Measurements from ENCODE around the gene EFHC1.

DNA sequence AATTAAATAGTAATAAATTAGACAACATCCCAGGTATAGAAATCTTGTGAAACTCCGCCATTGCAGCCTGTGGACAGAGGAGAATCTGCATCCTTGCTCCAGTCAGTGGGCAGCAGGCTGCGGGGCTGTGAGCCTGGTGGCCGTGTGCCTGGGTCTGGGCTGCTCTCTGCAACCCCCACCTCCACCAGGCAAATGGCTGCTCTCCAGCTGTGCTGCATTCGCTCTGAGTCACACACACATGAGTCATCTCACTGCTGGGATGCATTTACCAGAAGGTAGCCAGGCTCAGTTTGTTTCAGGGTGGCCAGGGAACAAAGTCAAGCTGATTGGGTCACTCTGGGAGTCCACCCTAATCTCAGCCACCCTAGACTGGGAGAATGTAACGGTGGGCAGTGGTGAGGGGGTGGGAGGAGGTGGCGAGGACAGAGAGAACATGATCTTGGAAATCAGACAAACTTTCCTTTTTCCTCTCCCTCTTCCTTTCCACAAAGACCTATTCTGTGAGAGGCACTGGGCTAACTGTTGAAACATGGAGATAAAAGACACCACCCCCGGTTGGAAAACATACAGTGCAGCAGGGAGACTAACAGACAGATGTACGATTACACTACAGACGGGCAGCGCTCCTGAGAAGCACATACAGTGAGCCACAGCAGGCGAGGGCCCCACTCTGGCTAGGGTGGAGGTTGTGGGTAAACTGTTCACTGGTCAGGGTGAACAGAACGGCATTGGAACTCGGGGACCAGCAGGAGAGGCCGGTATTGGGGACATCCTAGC lies 97.5 kb downstream of the EFHC1 start:
- TF ChIP-seq, protein P1, sequence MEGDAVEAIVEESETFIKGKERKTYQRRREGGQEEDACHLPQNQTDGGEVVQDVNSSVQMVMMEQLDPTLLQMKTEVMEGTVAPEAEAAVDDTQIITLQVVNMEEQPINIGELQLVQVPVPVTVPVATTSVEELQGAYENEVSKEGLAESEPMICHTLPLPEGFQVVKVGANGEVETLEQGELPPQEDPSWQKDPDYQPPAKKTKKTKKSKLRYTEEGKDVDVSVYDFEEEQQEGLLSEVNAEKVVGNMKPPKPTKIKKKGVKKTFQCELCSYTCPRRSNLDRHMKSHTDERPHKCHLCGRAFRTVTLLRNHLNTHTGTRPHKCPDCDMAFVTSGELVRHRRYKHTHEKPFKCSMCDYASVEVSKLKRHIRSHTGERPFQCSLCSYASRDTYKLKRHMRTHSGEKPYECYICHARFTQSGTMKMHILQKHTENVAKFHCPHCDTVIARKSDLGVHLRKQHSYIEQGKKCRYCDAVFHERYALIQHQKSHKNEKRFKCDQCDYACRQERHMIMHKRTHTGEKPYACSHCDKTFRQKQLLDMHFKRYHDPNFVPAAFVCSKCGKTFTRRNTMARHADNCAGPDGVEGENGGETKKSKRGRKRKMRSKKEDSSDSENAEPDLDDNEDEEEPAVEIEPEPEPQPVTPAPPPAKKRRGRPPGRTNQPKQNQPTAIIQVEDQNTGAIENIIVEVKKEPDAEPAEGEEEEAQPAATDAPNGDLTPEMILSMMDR (IDR thresholded peaks at IDR 0.05 in 2 of 3, conservative IDR thresholded peaks at IDR 0.05 in 1 of 3; ENCODE audit: borderline replicate concordance in 1 of 3, insufficient read depth in 1 of 3, low read depth in 2 of 3, low read length in 2 of 3) = no peak
- TF ChIP-seq, protein P2, sequence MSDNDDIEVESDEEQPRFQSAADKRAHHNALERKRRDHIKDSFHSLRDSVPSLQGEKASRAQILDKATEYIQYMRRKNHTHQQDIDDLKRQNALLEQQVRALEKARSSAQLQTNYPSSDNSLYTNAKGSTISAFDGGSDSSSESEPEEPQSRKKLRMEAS (IDR thresholded peaks at IDR 0.05) = peak; percentile 70
- TF ChIP-seq POLR2A (IDR thresholded peaks at IDR 0.05; ENCODE audit: borderline replicate concordance, extremely low read depth, insufficient read depth, insufficient read length) (no peak), ZNF274 (IDR thresholded peaks at IDR 0.05; ENCODE audit: low read depth, low read length) (no peak), POLR2AphosphoS5 (IDR thresholded peaks at IDR 0.05; ENCODE audit: low read depth, low read length) (peak; percentile 74), EZH2 (IDR thresholded peaks at IDR 0.05) (no peak), SIN3A (IDR thresholded peaks at IDR 0.05; ENCODE audit: low read depth) (no peak), SRF (IDR thresholded peaks at IDR 0.05; ENCODE audit: low read depth) (peak; percentile 76; the same call in 1 of the 2 replicates), CBX3 (IDR thresholded peaks at IDR 0.05; ENCODE audit: low read depth) (peak; percentile 90), ELF1 (IDR thresholded peaks at IDR 0.05; ENCODE audit: borderline replicate concordance, low read depth) (no peak)
- TF ChIP-seq, protein P3, sequence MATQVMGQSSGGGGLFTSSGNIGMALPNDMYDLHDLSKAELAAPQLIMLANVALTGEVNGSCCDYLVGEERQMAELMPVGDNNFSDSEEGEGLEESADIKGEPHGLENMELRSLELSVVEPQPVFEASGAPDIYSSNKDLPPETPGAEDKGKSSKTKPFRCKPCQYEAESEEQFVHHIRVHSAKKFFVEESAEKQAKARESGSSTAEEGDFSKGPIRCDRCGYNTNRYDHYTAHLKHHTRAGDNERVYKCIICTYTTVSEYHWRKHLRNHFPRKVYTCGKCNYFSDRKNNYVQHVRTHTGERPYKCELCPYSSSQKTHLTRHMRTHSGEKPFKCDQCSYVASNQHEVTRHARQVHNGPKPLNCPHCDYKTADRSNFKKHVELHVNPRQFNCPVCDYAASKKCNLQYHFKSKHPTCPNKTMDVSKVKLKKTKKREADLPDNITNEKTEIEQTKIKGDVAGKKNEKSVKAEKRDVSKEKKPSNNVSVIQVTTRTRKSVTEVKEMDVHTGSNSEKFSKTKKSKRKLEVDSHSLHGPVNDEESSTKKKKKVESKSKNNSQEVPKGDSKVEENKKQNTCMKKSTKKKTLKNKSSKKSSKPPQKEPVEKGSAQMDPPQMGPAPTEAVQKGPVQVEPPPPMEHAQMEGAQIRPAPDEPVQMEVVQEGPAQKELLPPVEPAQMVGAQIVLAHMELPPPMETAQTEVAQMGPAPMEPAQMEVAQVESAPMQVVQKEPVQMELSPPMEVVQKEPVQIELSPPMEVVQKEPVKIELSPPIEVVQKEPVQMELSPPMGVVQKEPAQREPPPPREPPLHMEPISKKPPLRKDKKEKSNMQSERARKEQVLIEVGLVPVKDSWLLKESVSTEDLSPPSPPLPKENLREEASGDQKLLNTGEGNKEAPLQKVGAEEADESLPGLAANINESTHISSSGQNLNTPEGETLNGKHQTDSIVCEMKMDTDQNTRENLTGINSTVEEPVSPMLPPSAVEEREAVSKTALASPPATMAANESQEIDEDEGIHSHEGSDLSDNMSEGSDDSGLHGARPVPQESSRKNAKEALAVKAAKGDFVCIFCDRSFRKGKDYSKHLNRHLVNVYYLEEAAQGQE (IDR thresholded peaks at IDR 0.05; ENCODE audit: low read depth) = no peak
- TF ChIP-seq, protein P4, sequence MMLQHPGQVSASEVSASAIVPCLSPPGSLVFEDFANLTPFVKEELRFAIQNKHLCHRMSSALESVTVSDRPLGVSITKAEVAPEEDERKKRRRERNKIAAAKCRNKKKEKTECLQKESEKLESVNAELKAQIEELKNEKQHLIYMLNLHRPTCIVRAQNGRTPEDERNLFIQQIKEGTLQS (IDR thresholded peaks at IDR 0.05) = peak; percentile 67; the same call in 1 of the 2 replicates
- TF ChIP-seq, protein P5, sequence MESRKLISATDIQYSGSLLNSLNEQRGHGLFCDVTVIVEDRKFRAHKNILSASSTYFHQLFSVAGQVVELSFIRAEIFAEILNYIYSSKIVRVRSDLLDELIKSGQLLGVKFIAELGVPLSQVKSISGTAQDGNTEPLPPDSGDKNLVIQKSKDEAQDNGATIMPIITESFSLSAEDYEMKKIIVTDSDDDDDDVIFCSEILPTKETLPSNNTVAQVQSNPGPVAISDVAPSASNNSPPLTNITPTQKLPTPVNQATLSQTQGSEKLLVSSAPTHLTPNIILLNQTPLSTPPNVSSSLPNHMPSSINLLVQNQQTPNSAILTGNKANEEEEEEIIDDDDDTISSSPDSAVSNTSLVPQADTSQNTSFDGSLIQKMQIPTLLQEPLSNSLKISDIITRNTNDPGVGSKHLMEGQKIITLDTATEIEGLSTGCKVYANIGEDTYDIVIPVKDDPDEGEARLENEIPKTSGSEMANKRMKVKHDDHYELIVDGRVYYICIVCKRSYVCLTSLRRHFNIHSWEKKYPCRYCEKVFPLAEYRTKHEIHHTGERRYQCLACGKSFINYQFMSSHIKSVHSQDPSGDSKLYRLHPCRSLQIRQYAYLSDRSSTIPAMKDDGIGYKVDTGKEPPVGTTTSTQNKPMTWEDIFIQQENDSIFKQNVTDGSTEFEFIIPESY (IDR thresholded peaks at IDR 0.05; ENCODE audit: extremely low read depth, insufficient replicate concordance, low read length) = peak; percentile 23

All from HCT116 (cell line).